ENCODE data around the gene EIF4G3.
"Not testable (repeated sequence)": the region's sequence is repeated elsewhere in the genome, so short reads cannot be mapped to it uniquely, and the experiment has no call there.

EIF4G3 gene

DNA sequence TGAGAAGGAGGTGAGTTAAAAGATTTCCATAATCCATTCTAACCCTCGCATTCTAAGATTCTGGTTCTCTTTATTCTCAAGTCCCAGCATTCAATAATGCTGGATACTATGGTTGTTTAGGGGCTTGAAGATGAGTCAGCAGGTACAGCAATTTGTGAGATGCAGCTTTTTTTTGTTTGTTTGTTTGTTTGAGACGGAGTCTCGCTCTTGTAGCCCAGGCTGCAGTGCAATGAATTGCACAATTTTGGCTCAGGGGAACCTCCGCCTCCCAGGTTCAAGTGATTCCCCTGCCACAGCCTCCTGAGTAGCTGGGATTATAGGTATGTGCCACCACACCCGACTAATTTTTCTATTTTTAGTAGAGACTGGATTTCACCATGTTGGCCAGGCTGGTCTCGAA lies 23.3 kb downstream of the EIF4G3 start:
- DNase-seq (ENCODE audit: low read depth) = no peak

DNA sequence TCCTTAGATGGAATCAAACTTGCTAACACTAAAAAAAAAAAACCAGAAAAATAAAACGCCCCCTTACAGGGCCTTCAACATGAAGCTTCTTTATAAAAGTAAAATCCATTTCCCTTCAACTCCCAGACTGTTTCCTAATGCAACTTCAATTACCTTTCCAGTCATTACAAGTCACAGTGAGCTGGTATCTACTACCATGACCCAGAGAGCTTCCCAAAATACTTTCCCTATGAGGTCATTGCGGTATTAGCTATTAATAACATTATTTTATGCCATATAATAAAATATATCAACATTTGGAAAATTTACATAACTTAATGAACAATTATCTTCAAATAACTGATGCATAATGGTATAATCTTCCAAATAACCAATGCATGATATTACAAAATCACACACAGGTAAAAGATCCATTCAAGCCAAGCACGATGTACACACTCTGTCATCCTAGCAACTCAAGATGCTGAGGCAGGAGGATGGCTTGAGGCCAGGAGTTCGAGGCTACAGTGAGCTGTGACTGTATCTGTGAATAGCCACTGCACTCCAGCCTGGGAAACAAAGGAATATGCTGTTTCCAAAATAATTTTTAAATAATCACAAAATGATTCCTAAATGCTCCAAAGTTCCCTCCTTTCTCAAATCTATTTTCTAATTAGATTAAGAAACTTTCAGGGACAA lies 24.1 kb downstream of the EIF4G3 start:
- no peak for DNase-seq (ENCODE audit: low read depth)

DNA sequence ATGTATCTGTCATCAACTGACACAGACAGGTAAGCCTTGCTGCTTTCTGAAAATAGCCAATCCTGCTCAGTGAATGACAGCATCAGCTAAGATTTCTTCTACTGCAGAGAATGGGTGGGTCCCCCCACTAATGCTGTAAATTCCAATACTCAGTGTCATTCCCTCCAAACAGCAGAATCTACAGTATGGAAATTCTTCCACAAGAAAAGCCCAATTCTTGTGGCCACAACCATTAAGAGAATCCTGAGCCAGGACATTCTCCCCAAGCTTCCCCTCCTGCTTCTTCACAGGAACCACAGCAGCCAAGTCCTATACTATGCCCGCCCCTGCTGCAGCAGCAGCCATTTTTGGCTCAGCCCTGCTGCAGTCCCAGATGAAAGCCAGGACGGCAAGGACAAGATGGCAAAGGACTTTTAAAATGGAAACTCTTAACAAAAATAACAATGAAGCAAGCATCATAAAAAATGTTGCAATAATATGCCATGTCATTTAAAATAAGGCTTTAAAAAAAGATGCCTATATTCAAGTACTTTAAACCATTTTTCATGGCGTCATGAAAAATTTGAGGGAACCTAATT lies 26.8 kb downstream of the EIF4G3 start:
- DNase-seq (ENCODE audit: low read depth) = no peak

DNA sequence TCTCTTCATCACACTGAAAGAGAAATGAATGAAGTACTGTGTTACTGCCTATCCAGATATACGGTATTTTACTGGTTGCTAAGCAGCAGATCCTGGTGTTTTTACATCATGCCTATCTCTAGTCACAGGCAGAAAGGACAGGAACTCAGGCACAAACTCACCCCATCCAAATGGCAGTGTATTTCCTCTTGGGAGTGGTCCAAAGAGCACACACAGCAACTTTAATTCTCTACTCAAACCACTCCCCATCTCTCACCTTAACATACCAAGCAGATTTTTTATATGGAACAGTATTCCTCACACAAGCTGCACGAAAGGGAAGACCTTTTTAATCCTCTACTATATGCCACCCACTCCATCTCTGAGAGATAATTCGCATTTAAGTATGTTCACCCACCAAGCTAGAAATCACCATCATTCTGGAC lies 27.3 kb downstream of the EIF4G3 start:
- DNase-seq (ENCODE audit: low read depth) = no peak

DNA sequence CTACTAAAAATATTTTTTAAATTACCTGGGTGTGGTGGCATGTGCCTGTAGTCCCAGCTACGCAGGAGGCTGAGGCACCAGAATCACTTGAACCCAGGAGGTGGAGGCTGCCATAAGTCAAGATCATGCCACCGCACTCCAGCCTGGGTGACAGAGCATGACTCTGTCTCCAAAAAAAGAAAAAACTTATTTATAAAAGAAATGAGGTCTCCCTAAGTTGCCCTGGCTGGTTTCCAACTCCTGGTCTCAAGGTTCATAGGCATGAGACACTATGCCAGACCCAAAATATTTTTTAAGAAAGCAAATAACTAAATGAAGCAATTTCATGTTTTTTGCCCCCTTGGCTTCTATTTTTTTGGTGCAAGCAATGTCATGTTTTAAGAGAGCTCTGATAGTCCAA lies 32.9 kb downstream of the EIF4G3 start:
- DNase-seq (ENCODE audit: low read depth) = no peak

DNA sequence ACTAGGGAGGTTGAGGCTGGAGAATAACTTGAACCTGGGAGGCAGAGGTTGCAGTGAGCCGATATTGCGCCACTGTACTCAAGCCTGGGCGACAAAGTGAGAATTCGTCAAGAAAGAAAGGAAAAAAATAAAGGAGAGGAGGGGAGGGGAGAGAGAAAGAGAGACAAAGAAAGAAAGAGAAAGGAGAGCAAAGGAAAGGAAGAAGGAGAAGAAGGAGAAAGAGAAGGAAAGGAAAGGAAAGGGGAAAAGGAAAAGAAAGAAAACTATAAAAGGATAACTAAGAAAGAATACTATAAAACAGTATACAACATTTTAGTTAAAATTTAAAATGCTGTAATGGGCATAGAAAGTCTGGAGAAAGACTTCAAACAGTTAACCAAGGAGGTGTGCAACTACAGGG lies 33.6 kb downstream of the EIF4G3 start:
- no peak for DNase-seq (ENCODE audit: low read depth)

DNA sequence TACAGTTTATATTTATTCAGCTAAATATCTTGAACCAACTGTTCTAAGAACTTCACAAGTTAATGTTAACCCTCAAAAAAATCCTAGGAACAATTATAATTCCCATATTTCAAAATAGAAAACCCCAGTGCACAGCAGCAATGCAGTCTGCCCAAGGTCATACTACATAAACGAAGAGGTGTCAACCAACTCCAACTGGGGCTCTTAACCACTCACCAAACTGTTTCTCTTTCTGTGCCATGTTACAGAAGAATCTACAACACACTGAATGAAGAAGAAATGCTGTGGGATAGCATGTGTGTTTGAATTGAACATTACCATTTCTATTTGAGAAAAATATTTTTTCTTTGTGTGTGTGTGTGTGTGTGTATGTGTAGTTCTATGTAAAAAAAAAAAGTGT lies 35.7 kb downstream of the EIF4G3 start:
- DNase-seq (ENCODE audit: low read depth) = no peak

DNA sequence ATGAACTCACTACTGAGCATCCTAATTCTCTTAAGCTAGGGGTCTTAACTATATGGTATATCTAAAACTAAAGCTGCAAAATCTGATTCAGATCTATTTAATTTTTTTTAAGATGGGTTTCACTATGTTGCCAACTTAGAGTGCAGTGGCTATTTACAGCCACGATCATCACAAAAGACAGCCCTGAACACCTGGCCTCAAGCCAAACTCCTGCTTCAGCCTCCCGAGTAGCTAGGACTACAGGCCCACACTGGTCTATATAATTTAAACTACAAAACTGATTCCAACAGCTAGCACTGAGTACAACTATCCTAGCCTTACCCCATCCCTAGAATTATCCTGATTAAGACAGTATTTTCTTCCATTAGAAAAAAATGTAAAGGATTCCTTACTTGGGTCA lies 37.1 kb downstream of the EIF4G3 start:
- DNase-seq (ENCODE audit: low read depth) = no peak

DNA sequence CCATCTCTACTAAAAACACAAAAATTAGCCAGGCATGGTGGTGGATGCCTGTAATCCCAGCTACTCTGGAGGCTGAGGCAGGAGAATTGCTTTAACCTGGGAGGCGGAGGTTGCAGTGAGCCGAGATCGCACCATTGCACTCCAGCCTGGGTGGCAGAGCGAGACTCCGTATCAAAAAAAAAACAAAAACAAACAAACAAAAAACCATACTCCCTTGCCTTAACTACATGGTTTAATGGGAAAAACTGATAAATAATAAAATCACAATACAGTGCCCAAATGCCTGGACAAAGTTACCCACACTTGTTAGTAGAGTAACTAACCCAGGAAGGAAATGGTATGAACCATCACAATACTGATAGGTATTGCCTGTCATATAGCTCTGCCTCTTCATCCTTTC lies 40.4 kb downstream of the EIF4G3 start:
- DNase-seq (ENCODE audit: low read depth) = not testable (repeated sequence)

DNA sequence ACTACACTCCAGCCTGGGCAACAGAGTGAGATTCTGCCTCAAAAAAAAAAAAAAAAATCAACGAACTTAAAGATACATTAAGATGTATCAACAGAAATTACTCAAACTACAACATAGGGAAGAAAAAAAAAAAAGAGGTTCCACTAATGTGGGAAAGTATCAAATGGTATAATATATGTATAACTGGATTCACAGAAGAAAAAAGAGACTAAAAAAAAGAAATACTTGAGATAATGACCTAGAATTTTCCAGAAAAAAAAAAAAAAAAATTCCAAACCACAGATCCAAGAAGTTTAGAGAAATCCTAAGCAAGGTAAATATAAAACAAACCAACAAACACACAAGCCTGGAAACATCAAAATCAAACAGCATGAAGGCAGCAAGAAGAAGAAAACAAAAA lies 45.5 kb downstream of the EIF4G3 start:
- DNase-seq (ENCODE audit: low read depth) = no peak

DNA sequence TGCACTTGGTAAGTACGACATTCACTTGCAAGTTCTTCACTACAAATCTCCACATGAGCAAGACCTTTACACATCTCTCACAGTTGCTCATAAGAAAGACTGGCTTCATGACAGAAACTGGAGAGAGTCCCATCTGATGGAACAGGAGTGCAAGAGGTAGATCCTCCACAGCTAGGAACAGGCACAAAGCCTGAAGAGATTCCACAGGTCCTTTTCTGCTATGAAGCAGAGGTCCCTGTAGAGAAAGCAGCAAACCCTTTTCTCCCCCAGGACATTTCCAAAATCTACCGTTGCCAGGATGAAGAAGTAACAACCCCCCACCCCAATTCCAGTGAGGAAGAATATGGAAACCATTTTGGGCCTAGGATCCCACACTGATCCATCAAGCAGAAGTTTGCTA lies 47.3 kb downstream of the EIF4G3 start:
- DNase-seq (ENCODE audit: low read depth) = no peak

DNA sequence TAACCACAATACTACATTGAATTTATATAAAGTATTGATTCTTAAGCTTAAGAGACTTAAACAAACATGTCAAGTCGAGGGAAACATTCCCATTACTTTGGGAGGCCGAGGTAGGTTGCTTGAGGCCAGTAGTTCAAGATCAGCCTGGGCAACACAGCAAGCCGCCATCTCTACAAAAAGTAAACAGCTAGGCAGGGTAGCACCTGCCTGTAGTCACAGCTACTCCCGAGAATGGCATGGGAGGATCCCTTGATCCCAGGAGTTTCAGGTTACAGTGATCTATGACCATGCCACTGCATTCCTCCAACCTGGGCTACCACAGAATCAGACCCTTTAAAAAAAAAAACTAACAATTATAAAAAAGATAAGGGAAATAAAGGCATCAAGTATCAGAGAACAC lies 50.4 kb downstream of the EIF4G3 start:
- no peak for DNase-seq (ENCODE audit: low read depth)

DNA sequence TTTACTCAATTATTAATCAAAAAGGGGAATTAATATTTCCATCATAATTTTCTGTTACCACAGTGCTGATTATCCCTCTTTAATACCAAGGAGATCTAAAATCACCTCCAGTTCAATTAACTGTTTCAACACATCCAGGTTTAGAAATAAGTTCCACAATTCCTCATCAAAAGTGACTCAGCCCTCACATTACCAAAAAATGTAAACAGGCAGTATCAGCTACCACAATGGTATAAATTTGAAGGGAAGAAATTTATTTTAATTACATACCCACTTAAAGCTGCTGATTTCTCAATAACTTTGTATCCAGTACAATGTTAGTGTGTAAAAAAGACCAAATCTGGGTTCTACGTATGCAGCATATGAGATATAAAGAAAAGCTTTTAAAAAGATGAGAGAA lies 51.9 kb downstream of the EIF4G3 start:
- no peak for DNase-seq (ENCODE audit: low read depth)

DNA sequence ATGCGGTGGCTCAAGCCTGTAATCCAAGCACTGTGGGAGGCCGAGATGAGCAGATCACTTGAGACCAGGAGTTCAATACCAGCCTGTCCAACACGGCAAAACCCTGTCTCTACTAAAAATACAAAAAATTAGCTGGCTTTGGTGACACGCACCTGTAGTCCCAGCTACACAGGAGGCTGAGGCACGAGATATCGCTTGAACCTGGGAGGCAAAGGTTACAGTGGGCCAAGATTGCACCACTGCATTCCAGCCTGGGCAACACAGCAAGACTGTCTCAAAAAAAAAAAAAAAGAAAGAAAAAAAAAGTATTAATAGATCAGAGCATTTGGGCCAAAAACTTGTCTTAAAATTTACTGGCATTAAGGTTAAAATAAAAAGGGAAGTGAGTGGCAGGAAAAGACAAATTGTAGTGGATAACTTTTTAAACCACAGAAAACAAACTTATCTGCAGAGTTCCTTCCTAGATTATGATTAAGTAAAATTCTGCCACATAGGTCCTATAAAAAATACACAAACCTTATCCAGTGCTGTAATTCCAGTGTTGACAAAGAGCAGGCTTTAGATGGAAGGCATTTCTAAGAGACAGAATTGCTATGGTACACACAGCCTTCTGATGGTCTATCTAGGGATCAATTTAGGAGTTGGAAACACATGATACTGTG lies 53.3 kb downstream of the EIF4G3 start:
- no peak for DNase-seq (ENCODE audit: low read depth)

DNA sequence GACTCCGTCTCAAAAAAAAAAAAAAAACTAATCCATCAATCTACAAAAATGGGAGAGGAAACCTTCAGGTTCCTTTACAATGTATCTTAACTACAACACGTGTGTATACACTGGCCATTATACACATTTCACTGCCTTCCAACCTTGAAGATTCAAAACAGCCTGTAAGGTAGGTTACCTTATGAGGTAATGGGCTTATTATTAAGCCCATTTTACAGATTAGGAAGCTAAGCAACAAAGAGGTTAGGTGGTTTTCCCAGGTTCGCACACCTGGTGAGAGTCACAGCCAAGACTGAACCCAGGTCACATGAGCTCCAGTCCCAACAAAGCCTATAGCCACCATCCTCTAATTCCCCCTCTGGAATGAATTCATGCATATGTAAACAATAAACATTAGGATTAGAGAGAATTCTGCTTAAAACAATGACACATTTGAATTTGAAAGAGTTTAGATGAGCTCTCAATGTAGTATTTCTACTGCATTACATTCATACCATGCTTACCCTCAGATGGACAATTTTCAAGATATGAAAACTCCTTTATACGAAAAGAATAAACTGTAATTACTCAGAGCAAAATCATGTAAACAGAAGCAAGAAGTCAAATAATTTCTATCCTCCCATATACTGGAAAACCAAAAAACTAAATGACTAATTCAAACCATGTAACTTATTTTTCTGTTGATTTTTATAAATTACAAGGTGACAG lies 54.8 kb downstream of the EIF4G3 start:
- DNase-seq (ENCODE audit: low read depth) = no peak

DNA sequence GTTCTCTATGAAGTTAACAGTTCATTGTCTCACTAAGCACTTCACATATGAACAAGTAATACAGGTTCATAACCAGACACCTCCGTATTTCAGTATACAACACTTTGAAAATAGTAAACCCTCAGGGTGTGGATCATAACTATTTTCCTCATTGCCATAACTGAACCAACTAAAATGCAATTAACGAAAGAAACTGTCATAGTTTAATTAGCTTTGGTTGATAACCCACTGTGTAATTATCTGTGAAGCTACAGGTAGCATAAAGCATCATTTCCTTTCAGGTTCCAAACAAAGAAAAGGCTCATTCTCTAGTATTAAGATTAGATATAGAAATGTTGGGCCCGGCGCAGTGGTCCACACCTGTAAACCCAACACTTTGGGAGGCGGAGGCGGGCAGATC lies 58.5 kb downstream of the EIF4G3 start:
- no peak for DNase-seq (ENCODE audit: low read depth)

DNA sequence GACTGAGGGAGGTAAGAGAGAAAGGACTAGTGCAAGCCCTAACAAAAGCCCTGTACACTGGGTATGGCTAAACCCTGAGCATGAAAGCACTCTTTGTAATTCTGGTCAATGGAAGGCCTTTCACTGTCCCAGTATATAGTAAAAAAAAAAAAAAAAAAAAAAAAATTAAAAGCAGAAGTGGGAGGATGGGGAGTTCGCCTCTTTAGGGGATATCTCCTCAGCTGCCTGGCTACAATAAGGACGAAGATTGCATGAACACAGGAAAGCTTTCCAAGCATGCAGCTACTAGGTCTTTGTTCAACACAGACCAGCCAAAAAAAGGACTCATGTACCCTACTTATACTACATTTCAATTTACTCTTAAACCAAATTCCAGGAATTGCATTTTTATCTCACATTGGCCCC lies 59.1 kb downstream of the EIF4G3 start:
- DNase-seq (ENCODE audit: low read depth) = no peak

DNA sequence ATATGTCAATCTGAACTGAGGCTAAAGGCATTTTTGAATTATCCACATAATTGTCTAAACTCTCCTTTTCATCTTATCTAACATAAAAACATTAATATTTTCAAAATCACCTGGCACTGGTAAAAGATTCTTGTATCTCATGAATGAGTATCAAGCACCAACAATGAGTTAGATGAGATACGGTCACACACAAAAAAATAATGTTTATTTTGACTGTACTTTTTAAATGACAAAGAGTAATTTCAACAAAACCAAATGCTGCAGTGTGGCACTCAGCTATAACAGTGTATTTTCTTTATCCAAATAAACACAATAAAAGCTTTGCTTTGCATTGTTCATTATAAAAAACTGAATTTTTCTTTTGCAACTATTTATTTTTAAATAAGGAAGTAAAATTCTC lies 59.5 kb downstream of the EIF4G3 start:
- no peak for DNase-seq (ENCODE audit: low read depth)

DNA sequence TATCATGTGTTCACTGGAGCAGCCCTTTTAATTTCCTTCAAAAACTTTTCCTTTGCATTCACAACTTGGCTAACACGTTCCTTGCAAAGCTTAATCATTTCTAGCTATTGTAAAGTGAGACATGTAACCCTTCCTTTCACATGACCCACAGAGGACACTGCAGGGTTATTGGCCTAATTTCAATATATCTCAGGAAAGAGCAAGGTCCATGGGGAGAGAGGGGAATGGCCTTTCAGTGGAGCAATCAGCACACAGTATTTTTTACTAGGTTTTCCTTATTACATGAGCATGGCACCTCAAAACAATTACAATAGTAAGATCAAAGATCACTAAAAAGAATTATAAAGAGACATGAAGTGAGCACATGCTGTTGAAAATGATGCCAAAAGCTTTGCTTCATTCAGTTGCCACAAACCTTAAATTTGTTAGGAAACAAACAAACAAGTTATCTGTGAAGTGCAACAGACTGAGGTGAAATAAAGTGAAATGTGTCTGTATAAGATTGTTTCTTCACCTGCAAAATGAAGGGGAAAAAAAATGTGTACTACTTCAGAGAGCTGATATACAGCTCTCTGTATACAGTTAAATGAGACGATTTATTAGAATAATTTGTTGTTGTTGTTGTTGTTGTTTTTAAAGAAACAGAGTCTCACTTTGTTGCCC lies 61.5 kb downstream of the EIF4G3 start:
- DNase-seq (ENCODE audit: low read depth) = no peak

DNA sequence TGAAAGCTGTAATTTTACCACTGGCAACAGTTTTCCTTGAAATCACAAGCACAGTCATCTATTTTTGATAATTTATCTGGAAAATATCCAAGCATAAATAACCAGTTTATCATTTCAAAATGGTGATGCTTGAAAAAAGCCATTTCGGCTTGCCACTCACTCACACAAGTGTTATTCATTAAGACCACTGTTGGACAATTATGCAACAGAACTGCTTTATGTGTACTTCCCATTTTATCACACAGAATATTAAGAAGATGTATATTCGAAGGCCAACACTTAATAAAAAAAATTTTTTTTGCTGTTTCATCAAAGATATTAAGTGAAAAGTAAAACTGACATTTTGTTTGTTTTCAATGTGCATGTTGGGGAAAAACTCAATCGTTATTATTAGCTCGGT lies 62.3 kb downstream of the EIF4G3 start:
- DNase-seq (ENCODE audit: low read depth) = no peak

DNA sequence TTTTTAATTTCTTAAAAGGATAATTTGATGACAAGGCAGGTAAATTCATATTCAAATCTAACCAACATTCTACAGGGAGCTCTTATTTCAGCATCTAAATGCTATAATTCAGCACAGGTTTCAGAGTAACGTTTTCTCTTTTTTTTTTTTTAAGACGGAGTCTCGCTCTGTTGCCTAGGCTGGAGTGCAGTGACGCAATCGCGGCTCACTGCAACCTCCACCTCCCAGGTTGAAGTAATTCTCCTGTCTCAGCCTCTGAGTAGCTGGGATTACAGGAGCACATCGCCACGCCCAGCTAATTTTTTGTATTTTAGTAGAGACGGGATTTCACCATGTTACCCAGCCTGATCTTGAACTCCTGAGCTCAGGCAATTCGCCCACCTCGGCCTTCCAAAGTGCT lies 66.5 kb downstream of the EIF4G3 start:
- DNase-seq (ENCODE audit: low read depth) = no peak

DNA sequence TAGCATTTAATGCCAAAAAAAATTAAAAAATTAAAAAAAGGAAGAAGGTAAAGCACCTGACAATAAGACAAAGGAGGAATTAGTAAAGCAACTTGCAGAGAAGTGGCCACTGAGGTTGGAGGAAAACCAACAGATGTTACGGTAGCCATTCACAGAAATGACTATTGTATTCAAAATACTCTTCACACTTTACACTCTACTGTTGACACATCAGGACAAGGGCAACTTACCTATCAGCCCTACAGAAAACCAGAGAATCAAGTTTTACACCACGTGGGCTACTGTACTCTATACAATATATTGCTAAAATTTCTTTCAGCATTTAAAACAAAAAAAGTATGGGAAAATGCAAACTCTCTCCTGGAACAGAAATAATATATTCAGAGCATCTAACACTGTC lies 70.0 kb downstream of the EIF4G3 start:
- DNase-seq (ENCODE audit: low read depth) = no peak

DNA sequence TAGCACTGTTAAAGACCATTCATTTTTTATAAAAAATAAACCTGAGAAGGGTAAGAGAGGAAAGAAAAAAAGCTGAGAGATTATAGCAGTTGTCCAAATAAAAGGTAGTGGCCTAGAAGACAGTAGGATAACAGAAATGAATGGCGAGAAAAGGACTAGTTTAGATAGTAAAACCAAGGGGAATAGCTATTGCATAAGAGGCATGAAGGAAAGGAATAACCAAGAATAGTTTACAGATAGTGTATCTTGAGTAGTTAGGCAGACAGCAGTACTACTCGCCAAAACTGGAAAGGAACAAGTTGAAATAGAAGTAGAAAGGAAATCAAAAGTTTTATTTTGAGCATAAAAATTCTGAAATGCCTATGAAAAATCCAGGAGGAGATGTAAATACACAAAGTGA lies 70.5 kb downstream of the EIF4G3 start:
- no peak for DNase-seq (ENCODE audit: low read depth)
